ENCODE data around the gene KLHL1. TPM values are rescaled to one million over a fixed set of nuclear protein-coding genes. Genes with fewer than 3 reads are reported as not detected.

KLHL1 gene
- polyA plus RNA-seq, 1 experiment = not detected

DNA sequence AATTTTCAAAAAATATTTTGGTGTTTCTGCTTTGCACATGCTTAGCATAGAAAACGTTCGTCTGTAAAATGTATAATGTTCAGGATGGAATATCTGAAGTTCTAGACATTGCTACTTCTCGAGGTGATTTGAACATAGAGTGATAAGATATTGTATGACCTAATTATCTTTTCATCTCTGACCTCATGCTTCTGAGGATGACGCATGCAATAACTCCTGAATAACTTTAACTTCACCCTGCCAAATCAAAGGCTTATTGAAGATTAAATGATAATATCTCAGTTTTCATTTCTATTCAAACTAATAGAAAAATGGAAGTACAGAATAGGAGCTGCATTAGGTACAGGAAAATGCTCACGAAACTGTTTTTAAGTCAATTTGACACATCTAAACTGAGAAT, 151.4 kb downstream of the KLHL1 start:
- Histone ChIP-seq H3K9me3 (ENCODE audit: control insufficient read depth, insufficient read depth, low read length) (peaks cover 2% of the 10 kb centered on the region; the same call in 1 of the 2 replicates), H3K27ac (ENCODE audit: low read depth, low read length) (no peak overlapping the region), H3K27me3 (ENCODE audit: control insufficient read depth, insufficient read depth, low read length) (no peaks in the 10 kb centered on the region), H3K4me3 (ENCODE audit: low read depth, low read length) (no peak overlapping the region)
- CTCF ChIA-PET = no interaction called here
- no peak for DNase-seq (ENCODE audit: low read depth, low spot score)
- POLR2A ChIA-PET = no interaction called here
- no peak for TF ChIP-seq CTCF (IDR thresholded peaks at IDR 0.05; ENCODE audit: low read depth, low read length)

DNA sequence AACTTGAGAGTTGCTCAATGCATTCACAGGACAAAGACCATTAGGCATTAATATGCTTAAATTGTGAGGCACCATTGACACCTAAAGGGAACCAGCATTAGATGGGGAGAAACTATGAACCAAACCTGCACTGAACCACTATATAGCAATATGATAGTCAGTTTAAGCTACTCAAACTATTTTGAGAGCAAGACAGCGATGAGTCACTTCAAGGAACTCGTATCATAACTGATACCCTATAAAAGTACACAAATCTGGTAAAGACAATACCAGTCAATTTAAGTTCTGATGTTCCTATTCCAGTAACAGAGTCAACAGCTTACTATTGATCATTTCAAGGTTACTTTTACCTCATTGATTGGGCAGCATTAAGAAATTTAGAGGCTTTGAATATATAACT, 151.9 kb downstream of the KLHL1 start:
- no peak overlapping the region for H3K4me3 ChIP-seq (ENCODE audit: low read depth, low read length)
- H3K9me3 ChIP-seq (ENCODE audit: control insufficient read depth, insufficient read depth, low read length) = peaks cover 2% of the 10 kb centered on the region; the same call in 1 of the 2 replicates
- no peak for DNase-seq (ENCODE audit: low read depth, low spot score)
- ChIA-PET POLR2A (no interaction called here), CTCF (interaction anchor here (0.6 kb wide), 1 partner anchor 11 kb away, joined by 10 read pairs; no protein-coding TSS in a partner anchor)
- no peak overlapping the region for H3K27ac ChIP-seq (ENCODE audit: low read depth, low read length)
- no peaks in the 10 kb centered on the region for H3K27me3 ChIP-seq (ENCODE audit: control insufficient read depth, insufficient read depth, low read length)
- TF ChIP-seq CTCF (IDR thresholded peaks at IDR 0.05; ENCODE audit: low read depth, low read length) = no peak

DNA sequence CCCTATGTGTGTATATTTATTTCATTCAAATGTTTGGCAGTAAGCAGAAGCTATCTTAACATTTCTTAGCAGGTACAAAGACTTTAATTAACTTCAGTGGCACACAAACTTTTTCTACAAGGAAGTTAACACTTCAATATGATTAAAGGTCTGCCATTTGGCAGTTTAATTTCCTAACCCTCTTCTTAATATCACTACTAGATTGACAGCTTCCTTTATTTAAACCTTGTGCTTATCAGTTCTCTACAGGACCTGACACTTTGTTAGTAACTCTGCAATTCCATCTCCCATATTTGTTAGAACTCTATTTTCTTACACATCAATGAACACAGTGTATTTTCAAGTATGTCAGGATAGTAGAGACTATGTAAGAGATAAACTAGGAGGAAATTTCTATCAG, 153.0 kb downstream of the KLHL1 start:
- POLR2A ChIA-PET = no interaction called here
- Histone ChIP-seq H3K9me3 (ENCODE audit: control insufficient read depth, insufficient read depth, low read length) (peaks cover 2% of the 10 kb centered on the region; the same call in 1 of the 2 replicates), H3K4me3 (ENCODE audit: low read depth, low read length) (no peak overlapping the region), H3K27me3 (ENCODE audit: control insufficient read depth, insufficient read depth, low read length) (no peaks in the 10 kb centered on the region), H3K27ac (ENCODE audit: low read depth, low read length) (no peak overlapping the region)
- CTCF ChIA-PET = no interaction called here
- DNase-seq (ENCODE audit: low read depth, low spot score) = no peak
- no peak for TF ChIP-seq CTCF (IDR thresholded peaks at IDR 0.05; ENCODE audit: low read depth, low read length)

DNA sequence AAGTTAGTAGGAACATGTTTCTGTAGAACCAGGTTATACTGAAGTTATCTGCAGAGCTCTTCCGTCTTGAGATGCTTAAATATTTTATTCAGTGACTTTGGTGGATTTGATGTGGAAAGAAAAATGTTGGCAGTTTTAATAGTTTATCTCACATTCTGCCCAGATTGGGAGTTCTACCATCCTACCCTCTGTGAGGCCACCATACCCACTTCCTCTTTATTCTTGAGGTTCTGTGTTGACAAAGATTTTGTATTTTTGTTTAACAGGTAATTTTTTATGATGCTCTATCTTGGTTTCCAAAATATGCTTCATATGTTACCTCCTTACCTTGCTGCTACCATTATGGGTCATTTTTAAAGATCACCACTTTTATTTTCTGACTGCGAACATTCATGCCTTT, 156.8 kb downstream of the KLHL1 start:
- Histone ChIP-seq H3K9me3 (ENCODE audit: control insufficient read depth, insufficient read depth, low read length) (peaks cover 2% of the 10 kb centered on the region; the same call in 1 of the 2 replicates), H3K4me3 (ENCODE audit: low read depth, low read length) (no peak overlapping the region), H3K27me3 (ENCODE audit: control insufficient read depth, insufficient read depth, low read length) (no peaks in the 10 kb centered on the region), H3K27ac (ENCODE audit: low read depth, low read length) (no peak overlapping the region)
- CTCF ChIA-PET = no interaction called here
- POLR2A ChIA-PET = no interaction called here
- DNase-seq (ENCODE audit: low read depth, low spot score) = no peak
- TF ChIP-seq CTCF (IDR thresholded peaks at IDR 0.05; ENCODE audit: low read depth, low read length) = no peak

DNA sequence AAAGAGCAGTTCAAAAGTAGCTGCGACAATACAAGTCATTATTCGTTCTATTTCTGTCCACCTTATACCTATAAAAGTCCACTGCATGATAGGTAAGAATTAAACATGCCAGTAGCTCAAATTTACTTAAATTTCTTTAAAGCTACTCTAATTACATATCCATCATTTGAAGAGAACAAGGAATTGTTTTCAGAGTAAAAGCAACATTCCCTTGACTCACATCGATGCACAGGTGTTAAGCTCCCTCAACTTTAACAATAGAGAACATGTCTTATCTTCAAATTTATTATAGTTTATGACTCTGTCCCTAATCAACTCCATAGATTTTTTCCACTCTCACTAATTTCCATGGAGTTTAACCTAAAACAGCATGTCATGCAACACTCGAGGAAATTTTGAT, 158.1 kb downstream of the KLHL1 start:
- POLR2A ChIA-PET = no interaction called here
- no peak overlapping the region for H3K4me3 ChIP-seq (ENCODE audit: low read depth, low read length)

More for the DNA sequence above, 158.1 kb downstream of the KLHL1 start:
- Histone ChIP-seq H3K27ac (ENCODE audit: low read depth, low read length) (no peak overlapping the region), H3K27me3 (ENCODE audit: control insufficient read depth, insufficient read depth, low read length) (no peaks in the 10 kb centered on the region), H3K9me3 (ENCODE audit: control insufficient read depth, insufficient read depth, low read length) (peaks cover 2% of the 10 kb centered on the region; the same call in 1 of the 2 replicates)
- CTCF ChIA-PET = no interaction called here
- TF ChIP-seq CTCF (IDR thresholded peaks at IDR 0.05; ENCODE audit: low read depth, low read length) = no peak
- DNase-seq (ENCODE audit: low read depth, low spot score) = no peak
